GM18858 (cell line): ENCODE results near the gene PDLIM7.
"Not testable (repeated sequence)": the region's sequence is repeated elsewhere in the genome, so short reads cannot be mapped to it uniquely, and the experiment has no call there.

Experiments
- ATAC-seq: cut with Tn5 transposase; IDR thresholded peaks from one replicate; pipeline ENCODE4 v1.9.1; 2021; ENCODE audit not compliant: unreplicated experiment

Gene PDLIM7, protein sequence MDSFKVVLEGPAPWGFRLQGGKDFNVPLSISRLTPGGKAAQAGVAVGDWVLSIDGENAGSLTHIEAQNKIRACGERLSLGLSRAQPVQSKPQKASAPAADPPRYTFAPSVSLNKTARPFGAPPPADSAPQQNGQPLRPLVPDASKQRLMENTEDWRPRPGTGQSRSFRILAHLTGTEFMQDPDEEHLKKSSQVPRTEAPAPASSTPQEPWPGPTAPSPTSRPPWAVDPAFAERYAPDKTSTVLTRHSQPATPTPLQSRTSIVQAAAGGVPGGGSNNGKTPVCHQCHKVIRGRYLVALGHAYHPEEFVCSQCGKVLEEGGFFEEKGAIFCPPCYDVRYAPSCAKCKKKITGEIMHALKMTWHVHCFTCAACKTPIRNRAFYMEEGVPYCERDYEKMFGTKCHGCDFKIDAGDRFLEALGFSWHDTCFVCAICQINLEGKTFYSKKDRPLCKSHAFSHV

DNA sequence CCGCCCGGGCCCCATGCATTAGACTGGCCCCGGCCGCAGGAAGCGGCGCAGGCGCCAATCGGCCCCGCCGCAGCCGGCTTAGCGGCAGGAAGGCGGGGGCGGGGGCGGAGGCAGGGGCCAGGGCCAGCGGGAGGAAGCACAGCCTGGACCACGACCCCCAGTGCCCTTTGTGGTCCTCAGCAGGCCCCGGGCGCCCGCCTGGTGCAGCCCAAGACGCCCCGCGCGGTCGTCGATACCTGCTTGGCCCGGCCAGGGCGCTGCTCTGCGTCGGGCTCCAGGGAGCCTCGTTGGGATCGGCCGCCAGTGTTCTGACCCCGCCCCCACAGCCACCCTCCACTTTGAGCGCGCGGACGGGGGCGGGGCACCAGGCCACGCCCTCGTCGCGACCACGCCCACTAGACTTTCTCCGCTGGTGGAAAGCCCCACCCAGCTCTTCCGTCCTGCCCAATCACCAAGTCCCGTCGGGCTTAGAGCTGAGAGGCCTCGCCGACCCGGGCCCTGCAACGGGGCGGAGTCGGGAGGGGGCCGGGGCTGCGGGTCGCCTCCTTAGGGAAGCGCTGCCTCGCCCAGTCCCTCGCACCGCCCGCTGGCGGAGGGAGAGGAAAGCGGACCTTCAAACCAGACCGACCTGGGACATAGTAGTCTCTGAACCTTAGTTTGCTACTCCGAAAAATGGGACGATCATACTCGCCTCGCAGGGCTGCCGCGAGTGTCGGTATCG, at the start of gene PDLIM7:
Gene PDLIM7, minus strand, starts transcription at position 313 of the 721 bp plus-strand sequence. CDS start 1,092 bp downstream, outside the sequence.
- peak; percentile 48 for ATAC-seq

DNA sequence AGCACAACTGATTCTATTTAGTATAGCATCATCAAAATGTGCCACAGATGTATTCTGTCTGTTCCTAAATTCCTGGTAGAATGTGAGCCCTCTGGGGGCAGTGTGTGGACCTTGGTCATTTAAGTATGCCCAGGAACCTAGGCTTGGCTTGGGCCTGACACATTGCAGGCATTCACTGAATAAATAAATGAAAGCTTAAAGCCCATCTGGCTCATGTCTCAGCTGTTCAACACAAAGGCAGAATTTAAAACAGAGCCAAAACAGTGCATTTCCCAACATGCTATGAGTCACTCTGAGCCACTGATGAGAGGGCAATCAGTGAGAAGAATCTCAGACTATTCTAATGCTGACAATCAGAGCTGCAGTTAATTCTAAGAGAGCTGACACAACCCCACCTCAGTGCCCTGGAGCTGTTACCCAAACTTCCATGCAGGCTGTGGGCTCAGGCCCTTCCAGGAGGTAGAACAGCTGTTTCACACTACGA, 48.9 kb upstream of the PDLIM7 start:
- ATAC-seq: no peak

DNA sequence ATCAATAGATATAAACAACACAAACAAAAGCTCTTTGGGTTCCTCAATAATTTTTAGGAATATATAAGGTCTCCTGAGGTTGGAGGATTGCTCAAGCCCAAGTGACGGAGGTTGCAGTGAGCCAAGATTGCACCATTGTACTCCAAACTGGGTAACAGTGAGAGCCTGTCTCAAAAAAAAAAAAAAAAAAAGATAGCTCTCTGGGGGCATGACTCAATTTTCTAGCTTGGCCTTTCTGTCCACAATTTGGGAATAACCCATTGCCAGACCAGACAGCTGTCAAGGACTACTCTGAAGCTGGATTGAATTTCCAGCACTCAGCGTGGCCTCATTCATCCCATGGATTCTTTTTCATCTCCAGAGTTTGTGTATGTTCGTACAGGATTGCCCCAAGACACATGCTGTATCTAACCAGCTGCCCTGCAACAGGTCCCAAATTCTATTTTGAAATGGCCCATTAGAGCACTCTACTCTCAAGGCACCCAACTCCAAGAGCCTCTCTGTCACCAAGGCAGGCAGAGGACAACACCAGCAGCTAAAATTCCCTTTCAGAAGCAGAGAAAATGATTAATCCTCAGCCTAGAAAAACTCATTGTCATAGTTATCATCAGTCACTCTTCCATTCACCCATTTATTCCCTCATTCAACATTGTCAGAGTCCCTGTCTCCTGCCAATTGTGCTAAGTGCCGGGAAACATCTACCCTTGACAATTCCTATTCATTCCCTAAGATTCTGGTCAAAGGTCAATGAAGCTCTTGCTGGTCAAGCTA, 48.3 kb upstream of the PDLIM7 start:
- ATAC-seq: no peak

DNA sequence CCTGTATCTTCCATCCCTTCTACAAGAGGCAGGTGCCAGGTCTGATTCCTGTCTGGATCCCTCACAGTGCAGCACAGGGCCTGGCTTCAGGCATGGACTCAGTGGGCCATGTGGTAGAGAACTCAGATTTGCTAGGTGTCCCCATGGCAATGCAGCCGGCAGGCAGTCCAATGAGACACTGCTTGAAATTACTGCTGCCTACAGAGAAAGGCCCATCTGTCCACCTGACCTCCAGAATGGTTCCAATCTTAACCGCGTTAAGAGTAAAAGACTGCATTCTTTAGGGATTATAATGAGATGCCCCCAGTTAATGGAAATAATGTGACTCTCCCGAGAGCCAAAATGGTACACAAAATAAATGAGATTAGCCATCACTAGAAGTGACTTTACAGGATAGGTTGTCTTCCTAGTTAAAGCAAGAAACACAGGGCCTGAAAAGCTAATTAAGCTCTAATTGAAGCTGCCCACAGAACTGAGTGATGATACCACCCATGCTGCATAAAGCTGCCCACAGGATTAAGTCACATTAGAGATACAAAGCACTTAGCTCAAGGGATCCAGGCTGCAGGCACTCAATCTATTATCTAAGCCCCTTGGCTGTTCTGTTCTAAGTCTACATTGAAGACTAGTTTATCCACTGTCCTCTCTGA, 45.5 kb upstream of the PDLIM7 start:
- ATAC-seq: no peak

DNA sequence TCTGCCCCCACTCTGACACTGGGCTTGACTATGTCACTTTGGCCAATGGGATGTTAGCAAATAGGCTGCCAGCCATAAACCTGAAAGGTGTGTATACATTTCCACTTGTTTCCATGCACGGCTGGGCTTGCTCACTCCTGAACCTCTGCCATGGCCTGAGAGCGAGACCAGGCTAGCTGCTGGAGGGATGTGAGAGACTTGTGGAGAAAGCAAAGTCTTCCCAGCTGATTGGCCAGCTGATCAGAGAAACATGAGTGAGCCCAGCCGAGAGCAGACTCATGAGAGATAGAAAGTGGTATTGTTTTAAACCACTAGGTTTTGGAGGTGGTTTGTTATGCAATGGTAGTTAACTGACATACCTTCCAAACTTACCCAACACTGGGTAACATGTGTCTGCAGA, 43.0 kb upstream of the PDLIM7 start:
- ATAC-seq: no peak

DNA sequence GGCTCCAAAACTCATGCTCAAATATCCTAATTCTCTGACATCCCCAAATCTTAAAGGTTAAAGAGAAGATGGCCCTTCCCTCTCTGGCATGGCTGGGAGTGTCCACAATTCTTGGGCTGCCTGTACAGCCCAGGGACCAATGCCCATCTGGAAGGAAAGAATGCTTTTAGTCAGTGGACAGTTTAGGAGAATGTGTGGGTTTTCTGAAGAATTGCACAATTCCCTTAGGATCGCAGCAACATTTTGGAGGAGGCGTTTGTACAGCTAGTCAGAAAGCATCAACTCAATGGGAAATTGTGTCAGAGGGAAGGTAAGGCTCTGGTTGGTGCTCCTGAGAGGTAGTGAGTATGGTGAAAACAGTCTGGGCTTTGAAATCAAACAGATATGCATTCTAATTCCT, 42.0 kb upstream of the PDLIM7 start:
- no peak for ATAC-seq

DNA sequence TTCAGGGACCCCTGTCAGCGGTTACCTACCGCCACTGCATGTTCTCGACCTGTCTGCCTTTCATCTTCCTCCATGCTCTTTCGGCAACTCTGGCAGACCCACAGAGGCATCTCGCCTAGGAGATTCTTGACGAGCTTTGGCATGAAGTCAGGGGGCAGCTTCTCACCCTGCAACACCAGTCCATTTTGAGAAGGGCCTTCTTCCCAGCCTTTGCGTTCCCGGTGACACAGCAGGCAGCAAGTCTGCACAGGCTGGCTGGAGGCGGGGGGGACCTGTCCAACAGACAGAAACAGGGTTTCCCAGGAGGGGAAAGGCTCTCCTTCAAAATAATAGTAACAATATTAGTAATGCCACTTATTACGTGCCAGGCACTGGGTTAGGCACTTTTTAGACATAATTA, 41.5 kb upstream of the PDLIM7 start:
- ATAC-seq: no peak

DNA sequence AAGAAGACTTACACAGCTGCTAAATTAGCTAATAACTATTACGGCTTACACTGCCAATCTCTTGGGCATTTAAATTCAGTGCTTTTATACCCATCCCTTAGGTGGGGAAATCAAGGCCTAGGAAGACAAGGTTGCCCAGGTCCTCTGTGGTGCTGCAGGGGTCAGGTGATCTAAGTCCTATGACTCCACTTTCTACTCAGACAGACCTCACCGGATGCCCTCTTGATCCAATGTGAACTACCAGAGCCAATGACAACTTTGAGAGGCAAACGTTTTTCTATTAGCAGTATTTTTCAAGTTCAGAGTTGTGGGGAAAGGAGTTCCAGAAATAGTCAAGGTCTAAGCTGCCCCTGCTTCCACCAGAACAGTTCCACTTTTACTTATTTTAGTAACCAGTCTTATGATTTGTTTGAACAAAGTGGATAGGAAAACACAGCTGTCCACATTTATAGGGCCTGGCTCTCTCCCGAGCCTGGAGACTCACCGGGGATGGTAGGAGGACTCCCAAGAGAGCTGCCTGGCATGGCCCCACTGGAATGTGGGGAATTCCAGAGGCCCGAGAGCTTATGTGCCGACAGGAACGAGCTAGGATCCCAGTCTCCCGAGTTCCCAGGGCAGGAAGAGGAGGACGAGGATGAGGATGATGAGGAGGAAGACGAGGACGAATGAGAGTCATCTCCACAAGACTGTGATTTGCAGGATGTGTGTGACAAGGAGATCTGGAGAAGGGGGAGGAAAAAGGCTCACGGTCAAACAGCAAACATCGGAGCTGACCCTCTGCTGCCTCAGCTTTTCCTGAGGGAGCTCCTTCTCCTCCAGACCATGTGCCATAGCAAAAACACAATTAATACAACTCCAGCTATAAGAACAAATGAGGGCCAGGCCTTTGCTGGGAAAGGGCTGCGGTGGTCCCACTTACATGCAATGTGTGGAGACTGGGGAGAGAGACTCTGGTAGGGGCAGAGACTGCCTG, 40.3 kb upstream of the PDLIM7 start:
- ATAC-seq: no peak

DNA sequence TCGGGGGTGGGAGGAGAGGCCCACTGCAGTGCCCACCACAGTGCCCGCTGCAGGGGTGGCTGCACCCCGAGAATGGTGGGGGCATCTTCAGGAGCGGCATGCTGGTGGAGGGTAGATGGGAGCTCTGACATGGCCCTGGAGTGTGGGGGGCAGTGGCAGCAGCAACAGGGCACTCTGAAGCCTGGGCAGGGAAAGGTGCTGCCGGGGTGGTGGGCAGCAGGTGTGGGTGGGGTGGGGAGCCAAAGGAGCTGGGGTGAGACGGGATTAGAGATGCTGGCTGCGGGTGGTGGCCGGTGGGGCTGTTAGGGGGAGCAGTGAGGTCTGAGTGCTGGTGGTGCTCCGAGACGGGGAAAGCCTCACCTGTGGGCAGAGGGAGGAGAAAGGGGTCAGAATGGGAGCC, 39.0 kb upstream of the PDLIM7 start:
- ATAC-seq: no peak

DNA sequence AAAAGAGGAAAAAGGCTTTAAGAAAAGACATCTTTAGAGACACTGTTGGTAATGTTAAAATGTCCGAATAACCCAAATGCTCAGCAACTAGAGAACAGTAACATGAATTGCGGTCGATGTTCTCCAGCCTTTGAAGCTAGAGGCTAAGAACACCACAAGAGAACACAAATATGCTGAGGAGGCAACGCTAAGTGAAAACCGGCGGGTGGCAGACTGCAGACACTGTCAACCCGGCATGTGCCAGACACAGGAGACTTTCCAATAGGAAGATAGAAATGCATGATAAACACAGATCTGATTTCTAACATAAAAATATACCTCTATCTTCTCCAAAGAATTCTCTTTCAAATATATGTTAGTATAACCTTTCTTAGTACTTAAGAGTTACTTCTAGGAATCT, 37.7 kb upstream of the PDLIM7 start:
- ATAC-seq: no peak

DNA sequence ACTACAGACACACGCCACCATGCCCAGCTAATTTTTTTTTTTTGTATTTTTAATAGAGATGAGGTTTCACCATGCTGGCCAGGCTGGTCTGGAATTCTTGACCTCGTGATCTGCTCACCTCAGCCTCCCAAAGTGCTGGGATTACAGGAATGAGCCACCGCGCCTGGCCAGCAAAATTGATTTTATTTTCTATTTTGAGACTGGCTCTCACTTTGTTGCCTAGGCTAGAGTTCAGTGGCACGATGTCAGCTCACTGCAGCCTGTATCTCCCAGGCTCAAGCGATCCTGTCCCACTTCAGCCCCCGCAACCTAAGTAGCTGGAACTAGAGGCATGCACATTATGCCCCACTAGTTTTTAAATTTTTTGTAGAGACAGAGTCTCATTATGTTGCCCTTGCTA, 37.0 kb upstream of the PDLIM7 start:
- not testable (repeated sequence) for ATAC-seq

DNA sequence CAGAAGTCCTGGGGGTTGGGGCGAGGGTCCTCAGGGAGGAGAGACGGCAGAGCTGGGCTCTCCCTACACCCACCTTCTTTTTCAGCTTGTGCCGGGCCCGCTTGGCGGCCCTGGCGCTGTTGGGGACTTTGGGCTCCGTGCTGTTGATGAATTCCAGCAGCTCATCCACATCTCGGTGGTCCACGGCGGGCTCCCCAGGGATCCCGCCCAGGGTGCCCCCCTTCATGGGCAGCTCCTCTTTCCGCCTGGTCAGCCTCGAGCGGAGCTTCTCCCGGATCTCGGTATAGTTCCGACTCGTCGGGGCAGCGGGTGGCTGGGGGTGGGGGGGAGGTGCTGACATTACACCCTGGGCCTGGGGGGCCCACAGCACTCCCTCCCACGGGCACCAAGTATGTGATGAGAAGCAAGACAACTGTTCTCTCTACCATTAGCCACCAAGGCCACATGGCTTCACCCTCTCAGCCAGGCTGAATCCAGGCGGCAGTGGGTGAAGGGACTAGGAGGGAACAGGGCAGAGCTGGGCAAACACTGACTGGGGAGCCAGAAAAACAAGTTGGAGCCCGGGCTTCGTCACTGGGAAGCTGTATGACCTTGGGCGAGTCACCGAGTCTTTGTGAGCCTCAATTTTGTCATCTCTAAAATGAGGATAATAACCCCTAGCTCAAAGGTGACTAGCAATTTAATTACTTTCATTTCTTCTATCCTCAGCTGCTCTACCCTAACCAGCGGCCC, 34.0 kb upstream of the PDLIM7 start:
- no peak for ATAC-seq

DNA sequence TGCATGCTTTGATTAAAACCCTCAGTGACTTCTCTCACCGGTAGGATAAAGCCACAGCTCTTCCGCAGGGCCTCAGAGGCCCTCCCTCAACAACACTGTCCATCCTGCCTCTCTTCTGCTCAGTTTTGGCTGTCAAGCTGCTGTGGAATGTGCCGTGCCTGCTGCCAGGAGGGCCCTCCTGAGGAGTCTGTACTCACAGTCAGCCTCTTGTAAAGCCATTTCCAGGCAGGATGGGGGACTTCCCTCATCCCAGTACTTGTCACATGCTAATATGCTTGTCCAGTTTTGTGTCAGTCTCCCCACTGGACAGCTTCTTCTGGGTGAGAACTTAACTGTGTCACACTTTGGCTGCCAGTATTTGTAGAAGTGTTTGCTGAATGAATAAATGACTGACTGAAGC, 33.2 kb upstream of the PDLIM7 start:
- no peak for ATAC-seq

DNA sequence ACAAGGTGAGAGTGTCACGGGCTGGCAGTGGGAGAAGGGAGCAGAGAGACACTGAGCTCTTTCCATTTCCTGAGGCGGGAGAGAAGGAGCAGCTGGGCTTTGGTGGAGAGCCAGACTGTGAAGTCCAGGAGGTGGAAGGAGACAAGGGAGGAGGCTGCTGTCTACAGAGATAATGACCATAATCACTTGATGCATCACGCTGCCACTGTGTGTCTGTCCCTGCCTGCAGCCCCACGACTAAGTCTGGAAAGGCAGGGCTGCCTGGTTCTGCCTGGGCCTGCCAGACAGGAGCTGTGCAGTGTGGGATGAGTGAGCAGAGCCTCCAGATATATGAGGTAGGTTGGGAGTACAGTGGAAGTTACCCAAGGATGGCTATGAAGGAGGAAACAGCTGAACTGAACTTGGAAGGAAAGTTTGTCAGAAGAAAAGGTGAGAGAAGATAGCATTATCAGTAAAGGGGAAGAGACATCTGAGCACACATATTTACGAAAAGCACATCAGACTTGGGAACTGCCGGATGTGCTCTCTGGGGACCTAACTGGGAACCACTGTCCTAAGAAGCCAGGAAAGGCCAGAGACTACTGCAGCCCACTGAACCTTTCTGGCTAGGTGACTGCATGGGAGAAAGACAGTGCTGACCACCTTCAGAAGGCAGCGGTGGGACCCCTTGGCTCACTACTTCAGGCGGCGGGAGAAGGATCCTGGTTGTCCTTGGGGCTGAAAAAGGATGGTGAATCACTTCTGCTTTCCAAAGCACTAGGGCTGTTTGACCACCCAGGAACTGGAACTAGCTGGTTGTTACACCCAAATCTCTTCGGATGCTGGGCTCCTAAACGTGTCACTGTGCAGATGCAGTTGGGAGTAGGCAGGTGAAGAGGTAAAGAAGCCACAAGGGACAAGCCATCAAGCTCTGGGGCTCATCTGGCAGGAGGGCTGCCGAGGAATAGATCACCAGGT, 32.1 kb upstream of the PDLIM7 start:
- ATAC-seq: no peak

DNA sequence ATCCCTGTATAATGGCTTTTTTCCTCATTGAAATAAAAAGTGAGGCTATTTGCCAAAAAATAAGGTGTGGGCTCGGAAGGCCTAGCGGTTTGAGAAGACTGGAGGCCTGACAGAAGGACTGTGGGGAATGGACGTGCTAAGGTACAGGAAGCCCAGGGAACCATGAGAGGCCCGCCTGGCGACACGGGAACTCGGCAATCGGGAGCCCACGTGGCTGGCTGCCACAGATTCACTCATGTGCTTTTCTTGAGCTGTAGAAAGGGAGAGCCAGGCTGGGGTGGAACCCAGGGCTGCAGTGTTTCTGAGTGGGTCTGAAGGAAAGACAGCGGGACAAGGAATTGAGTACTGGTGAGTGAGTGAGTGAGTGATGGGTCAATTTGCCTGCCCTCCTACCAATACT, 31.2 kb upstream of the PDLIM7 start:
- ATAC-seq: no peak

DNA sequence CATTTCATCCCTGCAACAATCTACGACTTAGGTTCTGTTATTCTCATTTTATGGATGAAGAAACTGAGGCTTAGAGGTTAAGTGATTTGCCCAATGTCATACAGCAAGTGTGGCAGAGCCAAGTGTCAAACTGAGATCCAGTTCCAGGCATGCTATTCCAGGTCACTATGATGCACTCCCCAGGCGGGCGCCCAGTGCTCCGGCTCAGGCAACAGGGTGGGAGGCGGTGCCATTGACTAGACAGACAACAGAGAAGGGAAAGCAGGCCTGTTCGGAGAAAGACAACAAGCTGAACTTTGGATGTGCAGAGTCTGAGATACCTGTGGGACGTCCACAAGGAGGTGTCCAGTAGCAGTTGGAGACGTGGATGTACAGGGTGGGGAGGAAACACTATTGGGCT, 30.2 kb upstream of the PDLIM7 start:
- ATAC-seq: no peak

DNA sequence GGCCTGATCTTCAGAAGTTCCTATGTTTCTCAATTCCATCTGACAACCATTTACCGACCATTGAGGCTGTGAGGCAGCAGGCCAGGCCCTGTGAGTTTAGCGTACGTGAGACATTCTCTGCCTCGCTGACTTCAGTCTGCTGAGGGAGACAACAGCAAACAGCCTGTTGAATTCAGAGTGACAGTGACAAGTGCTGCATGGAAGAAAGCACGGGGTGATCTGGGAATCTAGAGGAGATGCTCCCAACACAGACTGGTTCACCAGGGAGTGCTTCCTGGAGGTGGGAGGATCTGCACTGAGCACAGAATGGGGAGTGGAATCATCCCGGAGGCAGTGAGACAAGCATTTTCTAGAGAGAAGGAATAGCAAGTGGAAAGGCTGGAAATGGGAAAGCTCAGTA, 29.4 kb upstream of the PDLIM7 start:
- no peak for ATAC-seq

DNA sequence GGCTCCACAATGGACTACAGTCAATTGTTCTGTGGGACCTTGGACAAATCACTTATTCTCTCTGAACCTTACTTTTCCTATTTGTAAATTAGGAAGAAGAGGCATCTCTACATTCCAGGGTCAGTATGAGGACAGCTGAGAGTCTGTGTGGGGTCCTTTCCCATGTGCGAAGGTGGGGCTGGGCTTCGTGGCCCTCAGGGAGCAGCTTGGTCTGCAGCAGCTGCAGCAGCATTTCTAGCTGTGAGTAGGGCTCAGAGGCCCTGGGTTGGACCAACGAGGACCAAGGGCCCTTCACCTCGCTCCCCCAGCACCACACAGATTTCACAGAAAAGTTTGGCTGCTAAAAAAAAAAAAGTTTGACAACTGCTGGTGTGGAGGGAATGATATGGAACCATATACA, 28.8 kb upstream of the PDLIM7 start:
- ATAC-seq: no peak
